Measurements from ENCODE around the gene PIWIL1.

The PIWIL1 gene

GRCh38 chr12:130357729-130358330 lies 20.1 kb downstream of the PIWIL1 start:
- Histone ChIP-seq H3K27me3 (ENCODE audit: insufficient read depth, insufficient read length) (no peaks in the 10 kb centered on the region), H3K4me1 (ENCODE audit: insufficient read depth, insufficient read length) (peaks cover 4% of the 10 kb centered on the region), H3K9me3 (ENCODE audit: insufficient read depth, low read length) (no peaks in the 10 kb centered on the region), H3K9ac (ENCODE audit: insufficient read length, low read depth) (no peak overlapping the region), H3K36me3 (ENCODE audit: insufficient read depth, insufficient read length, low read length) (no peaks in the 10 kb centered on the region), H3K4me3 (ENCODE audit: insufficient read length, low read depth) (no peak overlapping the region)
- TF ChIP-seq YY1 (IDR thresholded peaks at IDR 0.05; ENCODE audit: insufficient read depth, insufficient read length) (no peak), ZNF274 (IDR thresholded peaks at IDR 0.05; ENCODE audit: low read depth, low read length) (no peak), SUZ12 (IDR thresholded peaks at IDR 0.05; ENCODE audit: extremely low read depth, insufficient read depth, insufficient read length) (no peak)
- no peak for DNase-seq (ENCODE audit: low read depth, low spot score)

- Histone ChIP-seq H3K4me3 (ENCODE audit: insufficient read length, low read depth) (no peak overlapping the region), H3K9ac (ENCODE audit: insufficient read length, low read depth) (no peak overlapping the region), H3K36me3 (ENCODE audit: insufficient read depth, insufficient read length, low read length) (no peaks in the 10 kb centered on the region), H3K9me3 (ENCODE audit: insufficient read depth, low read length) (no peaks in the 10 kb centered on the region), H3K27me3 (ENCODE audit: insufficient read depth, insufficient read length) (peaks cover 8% of the 10 kb centered on the region), H3K4me1 (ENCODE audit: insufficient read depth, insufficient read length) (peaks cover 4% of the 10 kb centered on the region)
- TF ChIP-seq YY1 (IDR thresholded peaks at IDR 0.05; ENCODE audit: insufficient read depth, insufficient read length) (no peak), SUZ12 (IDR thresholded peaks at IDR 0.05; ENCODE audit: extremely low read depth, insufficient read depth, insufficient read length) (no peak), ZNF274 (IDR thresholded peaks at IDR 0.05; ENCODE audit: low read depth, low read length) (no peak)
- DNase-seq (ENCODE audit: low read depth, low spot score), result no peak
These were observed 24.4 kb downstream of the PIWIL1 start for GRCh38 chr12:130362060-130362459.

GRCh38 chr12:130364578-130364977 lies 26.9 kb downstream of the PIWIL1 start:
- no peak for DNase-seq (ENCODE audit: low read depth, low spot score)
- Histone ChIP-seq H3K4me1 (ENCODE audit: insufficient read depth, insufficient read length) (no peaks in the 10 kb centered on the region), H3K36me3 (ENCODE audit: insufficient read depth, insufficient read length, low read length) (no peaks in the 10 kb centered on the region), H3K4me3 (ENCODE audit: insufficient read length, low read depth) (no peak overlapping the region), H3K27me3 (ENCODE audit: insufficient read depth, insufficient read length) (peaks cover 11% of the 10 kb centered on the region), H3K9ac (ENCODE audit: insufficient read length, low read depth) (no peak overlapping the region), H3K9me3 (ENCODE audit: insufficient read depth, low read length) (no peaks in the 10 kb centered on the region)
- TF ChIP-seq ZNF274 (IDR thresholded peaks at IDR 0.05; ENCODE audit: low read depth, low read length) (no peak), SUZ12 (IDR thresholded peaks at IDR 0.05; ENCODE audit: extremely low read depth, insufficient read depth, insufficient read length) (no peak), YY1 (IDR thresholded peaks at IDR 0.05; ENCODE audit: insufficient read depth, insufficient read length) (no peak)

- no peak overlapping the region for H3K9ac ChIP-seq (ENCODE audit: insufficient read length, low read depth)
- no peaks in the 10 kb centered on the region for H3K36me3 ChIP-seq (ENCODE audit: insufficient read depth, insufficient read length, low read length)
- no peak for TF ChIP-seq ZNF274 (IDR thresholded peaks at IDR 0.05; ENCODE audit: low read depth, low read length)
- no peak for TF ChIP-seq YY1 (IDR thresholded peaks at IDR 0.05; ENCODE audit: insufficient read depth, insufficient read length)
- TF ChIP-seq SUZ12 (IDR thresholded peaks at IDR 0.05; ENCODE audit: extremely low read depth, insufficient read depth, insufficient read length), result no peak
- H3K27me3 ChIP-seq (ENCODE audit: insufficient read depth, insufficient read length), result peaks cover 11% of the 10 kb centered on the region
- H3K9me3 ChIP-seq (ENCODE audit: insufficient read depth, low read length), result no peaks in the 10 kb centered on the region
- H3K4me3 ChIP-seq (ENCODE audit: insufficient read length, low read depth), result no peak overlapping the region
- no peaks in the 10 kb centered on the region for H3K4me1 ChIP-seq (ENCODE audit: insufficient read depth, insufficient read length)
- DNase-seq (ENCODE audit: low read depth, low spot score), result no peak
These were observed 28.5 kb downstream of the PIWIL1 start for GRCh38 chr12:130366159-130366558.

- Histone ChIP-seq H3K4me1 (ENCODE audit: insufficient read depth, insufficient read length) (no peaks in the 10 kb centered on the region), H3K27me3 (ENCODE audit: insufficient read depth, insufficient read length) (peaks cover 11% of the 10 kb centered on the region)
These were observed 29.3 kb downstream of the PIWIL1 start for GRCh38 chr12:130367003-130367402.

GRCh38 chr12:130367523-130367922 lies 29.8 kb downstream of the PIWIL1 start:
- Histone ChIP-seq H3K4me1 (ENCODE audit: insufficient read depth, insufficient read length) (no peaks in the 10 kb centered on the region), H3K27me3 (ENCODE audit: insufficient read depth, insufficient read length) (peaks cover 11% of the 10 kb centered on the region), H3K36me3 (ENCODE audit: insufficient read depth, insufficient read length, low read length) (no peaks in the 10 kb centered on the region), H3K9ac (ENCODE audit: insufficient read length, low read depth) (no peak overlapping the region), H3K9me3 (ENCODE audit: insufficient read depth, low read length) (no peaks in the 10 kb centered on the region), H3K4me3 (ENCODE audit: insufficient read length, low read depth) (no peak overlapping the region)
- DNase-seq (ENCODE audit: low read depth, low spot score), result no peak
- TF ChIP-seq YY1 (IDR thresholded peaks at IDR 0.05; ENCODE audit: insufficient read depth, insufficient read length), result no peak
- TF ChIP-seq ZNF274 (IDR thresholded peaks at IDR 0.05; ENCODE audit: low read depth, low read length), result no peak
- TF ChIP-seq SUZ12 (IDR thresholded peaks at IDR 0.05; ENCODE audit: extremely low read depth, insufficient read depth, insufficient read length), result no peak

More at GRCh38 chr12:130367003-130367402, 29.3 kb downstream of the PIWIL1 start:
- no peak for TF ChIP-seq YY1 (IDR thresholded peaks at IDR 0.05; ENCODE audit: insufficient read depth, insufficient read length)
- no peak for DNase-seq (ENCODE audit: low read depth, low spot score)
- Histone ChIP-seq H3K4me3 (ENCODE audit: insufficient read length, low read depth) (no peak overlapping the region), H3K9me3 (ENCODE audit: insufficient read depth, low read length) (no peaks in the 10 kb centered on the region), H3K36me3 (ENCODE audit: insufficient read depth, insufficient read length, low read length) (no peaks in the 10 kb centered on the region), H3K9ac (ENCODE audit: insufficient read length, low read depth) (no peak overlapping the region)

GRCh38 chr12:130369816-130370215 lies 32.1 kb downstream of the PIWIL1 start:
- Histone ChIP-seq H3K4me3 (ENCODE audit: insufficient read length, low read depth) (no peak overlapping the region), H3K36me3 (ENCODE audit: insufficient read depth, insufficient read length, low read length) (no peaks in the 10 kb centered on the region), H3K27me3 (ENCODE audit: insufficient read depth, insufficient read length) (peaks cover 22% of the 10 kb centered on the region), H3K9ac (ENCODE audit: insufficient read length, low read depth) (no peak overlapping the region), H3K9me3 (ENCODE audit: insufficient read depth, low read length) (no peaks in the 10 kb centered on the region), H3K4me1 (ENCODE audit: insufficient read depth, insufficient read length) (no peaks in the 10 kb centered on the region)
- DNase-seq (ENCODE audit: low read depth, low spot score), result no peak
- TF ChIP-seq YY1 (IDR thresholded peaks at IDR 0.05; ENCODE audit: insufficient read depth, insufficient read length) (no peak), SUZ12 (IDR thresholded peaks at IDR 0.05; ENCODE audit: extremely low read depth, insufficient read depth, insufficient read length) (no peak), ZNF274 (IDR thresholded peaks at IDR 0.05; ENCODE audit: low read depth, low read length) (no peak)

Data from NT2/D1 (cell line).